Natural killer cell (primary cell): Measurements from ENCODE around the gene MRAP2. TPM values are rescaled to one million over a fixed set of nuclear protein-coding genes. Genes with fewer than 3 reads are reported as not detected.
"Not testable (repeated sequence)": the region's sequence is repeated elsewhere in the genome, so short reads cannot be mapped to it uniquely, and the experiment has no call there.

Experiments used
- ATAC-seq, 3 donors: fragments of 150-1000 bp in 2 of 3; fragments of 200-7000 bp in 1 of 3; cut with Tn5 transposase; 1 replicate in 1 of 3; 2 replicates in 2 of 3; pipeline ENCODE4 v1.10.0; 2021; ENCODE audit warnings: mild to moderate bottlenecking in 2 of 3, moderate library complexity in 2 of 3
- DNase-seq, 2 donors: peaks; one replicate each; pipeline versions ENCODE4 v3.0.0 to v3.0.0-alpha.2; 2013 to 2021; ENCODE audit warnings: mixed read lengths in 1 of 2
- H3K27ac ChIP-seq: one replicate; pipeline ENCODE4 v1.5.1; 2013; ENCODE audit warnings: mild to moderate bottlenecking, low read length
- H3K27me3 ChIP-seq: one replicate; pipeline ENCODE4 v1.6.1; 2013; ENCODE audit warnings: low read length; ENCODE audit not compliant: control insufficient read depth, insufficient read depth
- H3K36me3 ChIP-seq: one replicate; pipeline ENCODE4 v1.6.1; 2013; ENCODE audit warnings: low read length; ENCODE audit not compliant: control insufficient read depth, insufficient read depth
- H3K4me1 ChIP-seq: one replicate; pipeline ENCODE4 v1.6.1; 2013; ENCODE audit warnings: low read length; ENCODE audit not compliant: control insufficient read depth, insufficient read depth
- H3K4me3 ChIP-seq: one replicate; pipeline ENCODE4 v1.5.1; 2013; ENCODE audit warnings: low read length
- H3K9me3 ChIP-seq: one replicate; pipeline ENCODE4 v1.6.1; 2013; ENCODE audit warnings: low read length; ENCODE audit not compliant: control insufficient read depth, insufficient read depth
- H3K27ac Mint-ChIP-seq, 2 donors: one replicate each; pipeline ENCODE4 v1.8.0; 2022; ENCODE audit warnings: mild to moderate bottlenecking in 2 of 2, mixed read lengths in 2 of 2, moderate library complexity in 1 of 2
- H3K27me3 Mint-ChIP-seq, 2 donors: one replicate each; pipeline ENCODE4 v1.8.0; 2022; ENCODE audit warnings: low read depth in 2 of 2, mixed read lengths in 2 of 2
- H3K36me3 Mint-ChIP-seq: one replicate; pipeline ENCODE4 v1.8.0; 2022; ENCODE audit warnings: mixed read lengths
- H3K4me1 Mint-ChIP-seq, 2 donors: one replicate each; pipeline ENCODE4 v1.8.0; 2022; ENCODE audit warnings: mixed read lengths in 2 of 2
- H3K4me3 Mint-ChIP-seq: one replicate; pipeline ENCODE4 v1.8.0; 2022; ENCODE audit warnings: mild to moderate bottlenecking, moderate library complexity, mixed read lengths
- H3K9me3 Mint-ChIP-seq, 2 donors: one replicate each; pipeline ENCODE4 v1.8.0; 2022; ENCODE audit warnings: mixed read lengths in 2 of 2
- WGBS: methylation state at CpG from one replicate; pipeline ENCODE4 v1.1.7; 2013; ENCODE audit warnings: missing lambda C conversion rate; ENCODE audit not compliant: insufficient coverage; 5-methylcytosine and 5-hydroxymethylcytosine counted together
- intact Hi-C: fragments of 100-400 bp; cut with micrococcal nuclease; formaldehyde crosslinking; loops from one replicate; pipeline ENCODE4 v1.14.2; 2022
- total RNA-seq, 4 donors: library from RNA; stranded (reverse); fragments of 120-200 nt in 1 of 4; gene quantifications; one replicate each; pipeline versions ENCODE4 v1.2.3 to v1.2.4, GENCODE V29; 2013 to 2022
- TF ChIP-seq, protein P1 (sequence below): fragments of 200-600 bp; IDR thresholded peaks from one replicate; pipeline ENCODE4 v1.8.0; 2022; ENCODE audit warnings: antibody characterized with exemption

The MRAP2 gene
- total RNA-seq, 3 donors from 2014 or later (not counting 1 experiment from before 2014, with no cell fraction given) = not detected

DNA sequence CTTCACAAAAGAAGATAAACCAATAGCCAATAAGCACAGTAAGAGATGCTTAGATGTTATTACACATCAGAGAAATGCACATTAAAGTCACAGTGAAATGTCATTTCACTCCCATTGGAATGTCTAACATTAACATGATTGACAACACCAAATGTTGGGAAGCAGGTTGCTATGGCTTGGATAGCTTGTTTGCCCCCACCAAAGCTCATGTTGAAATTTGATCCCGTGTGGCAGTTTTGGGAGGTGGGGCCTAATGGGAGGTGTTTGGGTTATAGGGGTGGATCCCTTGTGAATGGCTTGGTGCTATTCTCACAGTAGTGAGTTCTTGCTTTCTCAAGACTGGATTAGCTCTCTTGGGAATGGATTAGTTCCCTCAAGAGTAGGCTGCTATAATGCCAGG is 44.8 kb downstream of the MRAP2 start:
- H3K27me3 ChIP-seq = no peaks in the 10 kb centered on the region
- TF ChIP-seq, protein P1, sequence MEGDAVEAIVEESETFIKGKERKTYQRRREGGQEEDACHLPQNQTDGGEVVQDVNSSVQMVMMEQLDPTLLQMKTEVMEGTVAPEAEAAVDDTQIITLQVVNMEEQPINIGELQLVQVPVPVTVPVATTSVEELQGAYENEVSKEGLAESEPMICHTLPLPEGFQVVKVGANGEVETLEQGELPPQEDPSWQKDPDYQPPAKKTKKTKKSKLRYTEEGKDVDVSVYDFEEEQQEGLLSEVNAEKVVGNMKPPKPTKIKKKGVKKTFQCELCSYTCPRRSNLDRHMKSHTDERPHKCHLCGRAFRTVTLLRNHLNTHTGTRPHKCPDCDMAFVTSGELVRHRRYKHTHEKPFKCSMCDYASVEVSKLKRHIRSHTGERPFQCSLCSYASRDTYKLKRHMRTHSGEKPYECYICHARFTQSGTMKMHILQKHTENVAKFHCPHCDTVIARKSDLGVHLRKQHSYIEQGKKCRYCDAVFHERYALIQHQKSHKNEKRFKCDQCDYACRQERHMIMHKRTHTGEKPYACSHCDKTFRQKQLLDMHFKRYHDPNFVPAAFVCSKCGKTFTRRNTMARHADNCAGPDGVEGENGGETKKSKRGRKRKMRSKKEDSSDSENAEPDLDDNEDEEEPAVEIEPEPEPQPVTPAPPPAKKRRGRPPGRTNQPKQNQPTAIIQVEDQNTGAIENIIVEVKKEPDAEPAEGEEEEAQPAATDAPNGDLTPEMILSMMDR = no peak
- ATAC-seq (no peak), DNase-seq (no peak)
- no peaks in the 10 kb centered on the region for H3K36me3 ChIP-seq
- no peak overlapping the region for H3K4me3 ChIP-seq
- H3K4me3 Mint-ChIP-seq = no peak overlapping the region
- no peaks in the 10 kb centered on the region for H3K27me3 Mint-ChIP-seq
- peaks cover 0 to 2% of the 10 kb centered on the region in 2 donors for H3K9me3 Mint-ChIP-seq
- no peak overlapping the region for H3K27ac Mint-ChIP-seq
- H3K4me1 ChIP-seq = no peaks in the 10 kb centered on the region
- H3K4me1 Mint-ChIP-seq = no peaks in the 10 kb centered on the region
- no peak overlapping the region for H3K27ac ChIP-seq
- WGBS = 64% methylated on average over 1 of the region's 1 CpG
- no peaks in the 10 kb centered on the region for H3K36me3 Mint-ChIP-seq
- intact Hi-C loops = no loop called here
- no peaks in the 10 kb centered on the region for H3K9me3 ChIP-seq

DNA sequence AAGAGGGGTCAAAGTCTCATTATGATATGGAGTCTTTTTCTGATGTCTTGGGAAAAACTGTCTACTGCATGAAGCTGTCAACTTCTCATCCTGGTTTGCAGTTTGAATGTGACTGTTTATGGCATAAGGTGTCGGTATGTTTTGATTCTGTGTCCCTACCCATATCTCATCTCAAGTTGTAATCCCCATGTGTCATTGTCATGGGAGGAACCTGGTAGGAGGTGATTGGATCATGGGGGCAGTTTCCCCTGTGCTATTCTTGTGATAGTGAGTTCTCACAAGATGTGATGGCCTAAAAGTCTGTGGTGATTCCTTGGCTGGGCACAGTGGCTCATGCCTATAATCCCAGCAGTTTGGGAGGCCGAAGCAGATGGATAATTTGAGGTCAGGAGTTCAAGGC is 47.6 kb downstream of the MRAP2 start:
- H3K4me1 Mint-ChIP-seq = no peaks in the 10 kb centered on the region
- no peak for DNase-seq
- H3K27me3 Mint-ChIP-seq = no peaks in the 10 kb centered on the region
- Histone ChIP-seq H3K36me3 (no peaks in the 10 kb centered on the region), H3K9me3 (no peaks in the 10 kb centered on the region), H3K4me1 (no peaks in the 10 kb centered on the region), H3K27me3 (no peaks in the 10 kb centered on the region), H3K4me3 (no peak overlapping the region), H3K27ac (no peak overlapping the region)
- no peak overlapping the region for H3K27ac Mint-ChIP-seq
- H3K9me3 Mint-ChIP-seq = peaks cover 0 to 2% of the 10 kb centered on the region in 2 donors
- H3K4me3 Mint-ChIP-seq = no peak overlapping the region
- intact Hi-C loops = no loop called here
- H3K36me3 Mint-ChIP-seq = no peaks in the 10 kb centered on the region
- 93% methylated on average over 2 of the region's 2 CpGs for WGBS
- TF ChIP-seq, protein P1 = no peak
- ATAC-seq = no peak

GRCh38 chr6:84082689-84083265 is 49.2 kb downstream of the MRAP2 start:
- Mint-ChIP-seq H3K27ac (no peak overlapping the region), H3K27me3 (peaks cover 0 to 3% of the 10 kb centered on the region in 2 donors), H3K9me3 (no peaks in the 10 kb centered on the region), H3K4me3 (no peak overlapping the region), H3K36me3 (no peaks in the 10 kb centered on the region), H3K4me1 (no peaks in the 10 kb centered on the region)
- intact Hi-C loops = no loop called here
- H3K4me3 ChIP-seq = no peak overlapping the region
- H3K9me3 ChIP-seq = no peaks in the 10 kb centered on the region
- no peak overlapping the region for H3K27ac ChIP-seq
- ATAC-seq (no peak), DNase-seq (no peak)
- H3K4me1 ChIP-seq = no peaks in the 10 kb centered on the region
- TF ChIP-seq, protein P1 = no peak
- no peaks in the 10 kb centered on the region for H3K36me3 ChIP-seq
- 86% methylated on average over 9 of the region's 11 CpGs for WGBS
- no peaks in the 10 kb centered on the region for H3K27me3 ChIP-seq

GRCh38 chr6:84084705-84085104 is 51.1 kb downstream of the MRAP2 start:
- H3K27me3 Mint-ChIP-seq, ATAC-seq, DNase-seq, intact Hi-C loops, H3K27me3 ChIP-seq, H3K27ac Mint-ChIP-seq, H3K36me3 Mint-ChIP-seq, H3K9me3 Mint-ChIP-seq, H3K9me3 ChIP-seq, H3K4me1 Mint-ChIP-seq, H3K4me3 ChIP-seq, H3K4me1 ChIP-seq, H3K4me3 Mint-ChIP-seq, H3K36me3 ChIP-seq, H3K27ac ChIP-seq: not testable (repeated sequence)
